Natural killer cell (primary cell): ENCODE results near the gene TPRA1. TPM values are rescaled to one million over a fixed set of nuclear protein-coding genes. Genes with fewer than 3 reads are reported as not detected.

ENCODE experiments used
- ATAC-seq, 3 donors: fragments of 150-1000 bp in 2 of 3; fragments of 200-7000 bp in 1 of 3; cut with Tn5 transposase; 1 replicate in 1 of 3; 2 replicates in 2 of 3; pipeline ENCODE4 v1.10.0; 2021; ENCODE audit warnings: mild to moderate bottlenecking in 2 of 3, moderate library complexity in 2 of 3
- DNase-seq, 2 donors: peaks; one replicate each; pipeline versions ENCODE4 v3.0.0 to v3.0.0-alpha.2; 2013 to 2021; ENCODE audit warnings: mixed read lengths in 1 of 2
- H3K27ac ChIP-seq: one replicate; pipeline ENCODE4 v1.5.1; 2013; ENCODE audit warnings: mild to moderate bottlenecking, low read length
- H3K27me3 ChIP-seq: one replicate; pipeline ENCODE4 v1.6.1; 2013; ENCODE audit warnings: low read length; ENCODE audit not compliant: control insufficient read depth, insufficient read depth
- H3K36me3 ChIP-seq: one replicate; pipeline ENCODE4 v1.6.1; 2013; ENCODE audit warnings: low read length; ENCODE audit not compliant: control insufficient read depth, insufficient read depth
- H3K4me1 ChIP-seq: one replicate; pipeline ENCODE4 v1.6.1; 2013; ENCODE audit warnings: low read length; ENCODE audit not compliant: control insufficient read depth, insufficient read depth
- H3K4me3 ChIP-seq: one replicate; pipeline ENCODE4 v1.5.1; 2013; ENCODE audit warnings: low read length
- H3K9me3 ChIP-seq: one replicate; pipeline ENCODE4 v1.6.1; 2013; ENCODE audit warnings: low read length; ENCODE audit not compliant: control insufficient read depth, insufficient read depth
- H3K27ac Mint-ChIP-seq, 2 donors: one replicate each; pipeline ENCODE4 v1.8.0; 2022; ENCODE audit warnings: mild to moderate bottlenecking in 2 of 2, mixed read lengths in 2 of 2, moderate library complexity in 1 of 2
- H3K27me3 Mint-ChIP-seq, 2 donors: one replicate each; pipeline ENCODE4 v1.8.0; 2022; ENCODE audit warnings: low read depth in 2 of 2, mixed read lengths in 2 of 2
- H3K36me3 Mint-ChIP-seq: one replicate; pipeline ENCODE4 v1.8.0; 2022; ENCODE audit warnings: mixed read lengths
- H3K4me1 Mint-ChIP-seq, 2 donors: one replicate each; pipeline ENCODE4 v1.8.0; 2022; ENCODE audit warnings: mixed read lengths in 2 of 2
- H3K4me3 Mint-ChIP-seq: one replicate; pipeline ENCODE4 v1.8.0; 2022; ENCODE audit warnings: mild to moderate bottlenecking, moderate library complexity, mixed read lengths
- H3K9me3 Mint-ChIP-seq, 2 donors: one replicate each; pipeline ENCODE4 v1.8.0; 2022; ENCODE audit warnings: mixed read lengths in 2 of 2
- WGBS: methylation state at CpG from one replicate; pipeline ENCODE4 v1.1.7; 2013; ENCODE audit warnings: missing lambda C conversion rate; ENCODE audit not compliant: insufficient coverage; 5-methylcytosine and 5-hydroxymethylcytosine counted together
- intact Hi-C: fragments of 100-400 bp; cut with micrococcal nuclease; formaldehyde crosslinking; loops from one replicate; pipeline ENCODE4 v1.14.2; 2022
- total RNA-seq, 4 donors: library from RNA; stranded (reverse); fragments of 120-200 nt in 1 of 4; gene quantifications; one replicate each; pipeline versions ENCODE4 v1.2.3 to v1.2.4, GENCODE V29; 2013 to 2022
- TF ChIP-seq, protein P1 (sequence below): fragments of 200-600 bp; IDR thresholded peaks from one replicate; pipeline ENCODE4 v1.8.0; 2022; ENCODE audit warnings: antibody characterized with exemption

TPRA1 gene
- total RNA-seq, 3 donors from 2014 or later (not counting 1 experiment from before 2014, with no cell fraction given) = 15.4 to 22.7 (median 22.1) TPM

DNA sequence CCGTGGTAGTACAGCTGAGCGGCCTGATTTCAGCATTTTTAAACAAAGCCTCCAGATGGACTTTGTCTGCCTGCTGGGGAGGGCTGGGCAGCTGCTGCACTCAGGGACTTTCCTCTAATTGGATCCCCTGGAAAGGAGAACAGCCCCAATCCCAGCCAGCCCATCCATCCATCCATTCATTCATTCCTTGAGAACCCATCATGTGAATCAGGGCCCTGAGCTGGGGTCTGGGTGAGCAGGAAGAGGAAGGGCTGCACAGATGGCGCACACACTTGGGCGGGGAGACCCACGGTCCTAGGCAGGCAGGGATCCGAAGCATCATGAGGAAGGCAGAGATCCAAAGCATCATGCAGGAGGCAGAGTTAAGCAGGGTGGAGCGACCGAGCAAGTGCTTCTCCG, 45.7 kb downstream of the TPRA1 start:
- peak overlapping the region; percentile 17 for H3K4me3 Mint-ChIP-seq
- no peak overlapping the region for H3K27ac Mint-ChIP-seq
- peaks cover 15% of the 10 kb centered on the region for H3K4me1 ChIP-seq
- no peaks in the 10 kb centered on the region for H3K9me3 Mint-ChIP-seq
- peaks cover 6 to 15% of the 10 kb centered on the region in 2 donors for H3K4me1 Mint-ChIP-seq
- peaks cover 0 to 2% of the 10 kb centered on the region in 2 donors for H3K27me3 Mint-ChIP-seq
- TF ChIP-seq, protein P1, sequence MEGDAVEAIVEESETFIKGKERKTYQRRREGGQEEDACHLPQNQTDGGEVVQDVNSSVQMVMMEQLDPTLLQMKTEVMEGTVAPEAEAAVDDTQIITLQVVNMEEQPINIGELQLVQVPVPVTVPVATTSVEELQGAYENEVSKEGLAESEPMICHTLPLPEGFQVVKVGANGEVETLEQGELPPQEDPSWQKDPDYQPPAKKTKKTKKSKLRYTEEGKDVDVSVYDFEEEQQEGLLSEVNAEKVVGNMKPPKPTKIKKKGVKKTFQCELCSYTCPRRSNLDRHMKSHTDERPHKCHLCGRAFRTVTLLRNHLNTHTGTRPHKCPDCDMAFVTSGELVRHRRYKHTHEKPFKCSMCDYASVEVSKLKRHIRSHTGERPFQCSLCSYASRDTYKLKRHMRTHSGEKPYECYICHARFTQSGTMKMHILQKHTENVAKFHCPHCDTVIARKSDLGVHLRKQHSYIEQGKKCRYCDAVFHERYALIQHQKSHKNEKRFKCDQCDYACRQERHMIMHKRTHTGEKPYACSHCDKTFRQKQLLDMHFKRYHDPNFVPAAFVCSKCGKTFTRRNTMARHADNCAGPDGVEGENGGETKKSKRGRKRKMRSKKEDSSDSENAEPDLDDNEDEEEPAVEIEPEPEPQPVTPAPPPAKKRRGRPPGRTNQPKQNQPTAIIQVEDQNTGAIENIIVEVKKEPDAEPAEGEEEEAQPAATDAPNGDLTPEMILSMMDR = no peak
- H3K4me3 ChIP-seq = no peak overlapping the region
- H3K27ac ChIP-seq = no peak overlapping the region
- DNase-seq = no peak
- 86% methylated on average over 9 of the region's 9 CpGs for WGBS
- H3K9me3 ChIP-seq = no peaks in the 10 kb centered on the region
- H3K27me3 ChIP-seq = no peaks in the 10 kb centered on the region
- no peaks in the 10 kb centered on the region for H3K36me3 ChIP-seq
- intact Hi-C loops = loop anchor here (2.0 to 5.0 kb wide), 3 partner anchors 793 to 1023 kb away; partner anchors contain the start of gene CHST13
- no peaks in the 10 kb centered on the region for H3K36me3 Mint-ChIP-seq
- ATAC-seq = no peak

GRCh38 chr3:127544192-127544802, 46.2 kb downstream of the TPRA1 start:
- no peak overlapping the region for H3K27ac Mint-ChIP-seq
- Histone ChIP-seq H3K4me1 (peaks cover 15% of the 10 kb centered on the region), H3K9me3 (no peaks in the 10 kb centered on the region), H3K36me3 (no peaks in the 10 kb centered on the region), H3K27me3 (no peaks in the 10 kb centered on the region), H3K27ac (no peak overlapping the region), H3K4me3 (no peak overlapping the region)
- DNase-seq (peak; percentile 48 to 80), ATAC-seq (peak; percentile 41 to 60 (median 50))
- H3K36me3 Mint-ChIP-seq = no peaks in the 10 kb centered on the region
- no peak overlapping the region for H3K4me3 Mint-ChIP-seq
- TF ChIP-seq, protein P1 = peak; percentile 75
- H3K27me3 Mint-ChIP-seq = peaks cover 0 to 2% of the 10 kb centered on the region in 2 donors
- peaks cover 6 to 15% of the 10 kb centered on the region in 2 donors for H3K4me1 Mint-ChIP-seq
- no peaks in the 10 kb centered on the region for H3K9me3 Mint-ChIP-seq
- 33% methylated on average over 10 of the region's 10 CpGs for WGBS
- intact Hi-C loops = loop anchor here (2.0 kb wide), 1 partner anchor 865 kb away; no protein-coding TSS in a partner anchor

DNA sequence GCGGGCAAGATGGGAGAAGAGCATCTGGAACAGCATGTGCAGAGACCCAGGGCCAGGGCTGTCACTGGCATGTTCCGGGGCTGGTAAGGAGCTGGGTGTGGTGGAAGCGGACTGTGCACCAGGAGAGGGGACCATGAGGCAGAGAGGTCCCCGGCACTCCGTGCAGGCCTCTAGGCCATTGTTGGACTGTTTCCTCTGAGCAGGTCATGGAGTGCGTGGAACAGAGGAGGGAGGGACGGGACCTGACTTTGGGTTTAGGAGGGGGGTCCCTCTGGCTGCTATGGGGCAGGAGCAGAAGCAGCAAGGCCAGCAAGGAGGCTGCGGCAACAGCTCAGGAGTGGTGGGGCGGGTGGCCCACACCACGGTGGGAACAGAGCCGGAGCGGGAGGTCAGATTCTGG, 47.1 kb downstream of the TPRA1 start:
- intact Hi-C loops = no loop called here
- H3K27ac ChIP-seq = no peak overlapping the region
- H3K4me1 ChIP-seq = peaks cover 14% of the 10 kb centered on the region
- H3K36me3 Mint-ChIP-seq = no peaks in the 10 kb centered on the region
- TF ChIP-seq, protein P1 = no peak
- H3K27me3 Mint-ChIP-seq = peaks cover 0 to 2% of the 10 kb centered on the region in 2 donors
- H3K4me3 ChIP-seq = no peak overlapping the region
- no peaks in the 10 kb centered on the region for H3K9me3 ChIP-seq
- no peak overlapping the region for H3K27ac Mint-ChIP-seq
- no peaks in the 10 kb centered on the region for H3K9me3 Mint-ChIP-seq
- DNase-seq = no peak
- no peak for ATAC-seq
- H3K27me3 ChIP-seq = no peaks in the 10 kb centered on the region
- H3K36me3 ChIP-seq = no peaks in the 10 kb centered on the region
- 93% methylated on average over 12 of the region's 12 CpGs for WGBS
- no peak overlapping the region for H3K4me3 Mint-ChIP-seq
- peaks cover 6 to 15% of the 10 kb centered on the region in 2 donors for H3K4me1 Mint-ChIP-seq
